HG03196 (cell line): Measurements from ENCODE around the gene RPS2.

ENCODE experiments used
- ATAC-seq: cut with Tn5 transposase; IDR thresholded peaks from one replicate; pipeline ENCODE4 v1.9.1; 2021; ENCODE audit not compliant: unreplicated experiment

The RPS2 gene

DNA sequence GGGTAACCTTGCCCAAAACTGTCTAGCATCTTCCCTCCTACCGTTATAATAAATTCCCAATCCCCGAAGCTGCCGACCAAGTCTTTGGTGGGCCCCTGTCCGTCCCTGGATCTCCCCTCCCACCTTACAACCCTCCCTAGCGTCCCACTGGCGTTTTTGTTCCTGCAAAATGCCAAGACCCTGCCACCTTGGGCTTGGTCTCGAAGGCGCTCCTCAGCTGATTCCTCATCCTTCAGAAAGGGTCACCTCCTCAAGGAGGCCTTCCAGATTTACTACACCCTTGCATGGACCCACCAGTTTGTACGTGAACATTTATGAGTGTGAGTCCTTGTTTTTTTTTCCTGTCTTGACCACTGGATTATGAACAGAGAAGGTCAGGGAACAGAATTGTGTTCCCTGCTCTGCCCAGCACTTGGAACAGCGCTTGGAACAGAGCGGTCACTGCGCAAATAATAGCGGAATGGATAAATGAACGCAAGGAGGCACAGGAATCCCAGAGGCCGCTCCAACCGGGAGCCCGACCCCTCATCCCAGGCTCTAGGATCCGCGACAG, 18.4 kb upstream of the RPS2 start:
- ATAC-seq = no peak

DNA sequence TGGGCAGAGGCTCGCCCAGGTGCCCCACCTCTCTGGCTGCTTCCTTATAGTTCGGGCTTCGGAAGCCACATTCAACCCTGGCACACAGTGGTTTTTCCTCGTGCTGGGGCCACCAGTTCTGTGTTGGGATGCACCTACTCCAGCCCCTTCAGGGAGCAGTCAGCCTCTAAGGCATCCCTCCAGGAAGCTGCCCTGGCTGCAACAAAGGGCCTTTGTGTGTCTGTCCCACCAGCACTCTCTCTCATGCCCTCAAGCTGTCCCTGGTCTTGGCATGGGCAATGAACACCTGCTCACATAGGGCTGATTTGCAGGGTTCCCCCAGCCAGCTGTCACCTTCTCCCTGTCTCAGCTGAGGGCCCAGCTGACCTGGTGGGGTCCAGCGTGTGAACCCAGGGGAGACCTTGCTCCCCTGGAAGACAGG, 17.4 kb upstream of the RPS2 start:
- no peak for ATAC-seq

DNA sequence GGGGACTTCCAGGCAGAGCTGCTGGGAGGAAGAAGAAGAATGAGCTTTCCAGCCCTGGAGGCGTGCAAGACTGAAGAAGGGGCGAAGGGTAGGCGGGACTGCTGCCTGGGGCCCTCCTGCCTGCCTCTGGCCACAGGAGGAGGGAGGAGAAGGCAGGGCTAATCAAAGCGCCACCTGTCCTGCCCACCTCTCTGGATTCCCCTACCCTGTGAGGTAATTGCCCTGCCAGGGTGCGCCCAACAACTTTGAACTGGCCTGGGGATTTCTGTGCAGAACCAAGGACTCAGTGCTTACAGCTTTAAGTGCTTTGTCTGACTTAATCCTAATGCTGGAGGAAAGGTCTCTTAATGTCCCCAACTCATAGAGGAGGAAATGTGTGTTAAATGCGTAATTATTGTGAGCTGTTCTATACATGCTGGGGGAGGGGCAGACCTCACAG, 16.8 kb upstream of the RPS2 start, which contains the start of gene NOXO1:
TSS of gene NOXO1 (minus strand) at position 72 of the 439 bp plus-strand sequence. CDS start 290 bp downstream, outside the sequence.
- no peak for ATAC-seq

DNA sequence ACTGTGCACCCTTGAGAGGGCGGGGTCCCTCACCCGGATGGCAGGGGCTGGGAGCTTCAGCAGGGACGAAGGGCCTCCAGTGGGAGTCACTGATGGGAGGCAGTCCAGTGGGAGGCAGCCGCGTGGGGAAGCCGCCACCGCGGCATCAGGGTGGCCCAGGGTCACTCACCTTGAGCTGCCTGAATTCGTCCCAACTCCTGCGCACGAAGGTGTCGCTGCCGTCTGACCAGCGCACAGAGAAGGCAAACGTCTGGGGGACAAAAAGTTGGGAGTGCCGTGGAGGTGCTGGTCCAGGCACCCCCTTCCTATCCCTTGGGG, 16.1 kb upstream of the RPS2 start:
- ATAC-seq = no peak

DNA sequence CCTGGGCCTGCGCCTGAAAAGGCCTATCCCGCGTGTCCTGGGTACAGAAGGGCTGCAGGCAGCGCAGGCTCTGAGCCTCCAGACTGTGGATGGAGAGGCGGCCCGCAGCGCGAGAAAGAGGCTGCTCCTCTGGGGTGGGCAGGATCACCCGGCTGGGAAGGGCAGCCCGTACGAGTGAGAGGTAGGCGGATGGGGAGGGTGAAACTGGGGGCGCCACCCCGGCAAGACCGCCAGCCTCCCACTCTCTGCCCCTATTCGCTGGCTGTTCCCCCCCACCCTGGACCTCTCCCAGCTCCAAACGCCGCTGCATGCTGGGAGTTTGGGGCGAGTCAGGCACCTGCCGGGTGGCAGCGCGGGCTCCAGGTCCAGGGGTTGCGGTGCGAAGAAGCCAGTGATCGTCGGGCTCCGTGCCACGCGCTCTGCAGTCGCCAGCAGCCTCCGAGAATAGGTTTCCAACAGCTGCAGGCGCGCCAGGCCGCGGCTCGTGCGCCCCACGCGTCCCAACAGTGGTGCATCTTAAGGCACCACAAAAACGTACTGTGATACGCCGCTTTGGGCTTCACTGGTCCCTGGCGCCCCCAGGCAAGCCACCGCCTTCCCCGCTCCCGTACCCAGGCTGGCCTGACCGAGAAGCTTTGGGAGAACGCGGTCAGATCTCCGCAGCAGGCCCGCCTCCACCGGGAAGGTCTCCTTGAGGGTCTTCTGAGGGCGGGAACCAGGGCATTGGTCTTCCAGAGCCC, 15.6 kb upstream of the RPS2 start:
- no peak for ATAC-seq

DNA sequence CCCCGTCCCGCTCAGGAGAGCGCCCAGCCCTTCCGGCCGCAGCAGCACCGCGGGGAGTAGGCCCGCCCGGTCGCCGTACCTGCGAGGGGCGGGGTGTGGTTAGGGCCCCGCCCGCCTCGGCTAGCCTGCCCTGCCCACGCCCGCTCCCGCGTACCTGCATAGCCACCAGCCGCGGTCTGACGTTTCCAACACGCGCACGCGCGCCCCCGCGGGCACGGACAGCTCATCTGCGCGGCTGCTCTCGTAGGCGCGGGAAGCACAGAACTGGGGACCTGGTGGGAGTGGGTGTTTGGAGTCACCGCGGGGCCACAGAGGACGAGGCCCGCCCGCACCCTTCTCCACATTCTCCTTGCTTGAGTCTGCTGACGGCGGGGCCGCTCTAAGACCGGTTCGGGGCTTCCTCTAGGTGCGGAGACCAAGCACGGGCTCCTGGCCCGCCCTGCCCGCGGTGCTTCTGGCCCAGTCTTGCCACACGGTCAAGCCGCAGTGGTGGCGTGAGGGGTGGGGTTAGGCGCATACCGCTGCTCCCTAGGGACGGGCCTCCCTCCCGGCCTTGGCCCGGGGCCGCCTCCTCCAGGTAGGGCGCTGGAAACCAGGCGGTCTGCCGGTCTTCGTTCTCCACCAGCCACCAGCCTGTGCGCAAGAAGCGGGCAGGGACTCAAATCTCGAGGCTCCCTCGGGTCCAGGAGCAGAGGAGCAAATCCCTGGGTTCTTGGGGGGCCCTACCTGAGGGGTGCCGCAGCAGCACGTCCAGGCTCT, 14.8 kb upstream of the RPS2 start:
- no peak for ATAC-seq

DNA sequence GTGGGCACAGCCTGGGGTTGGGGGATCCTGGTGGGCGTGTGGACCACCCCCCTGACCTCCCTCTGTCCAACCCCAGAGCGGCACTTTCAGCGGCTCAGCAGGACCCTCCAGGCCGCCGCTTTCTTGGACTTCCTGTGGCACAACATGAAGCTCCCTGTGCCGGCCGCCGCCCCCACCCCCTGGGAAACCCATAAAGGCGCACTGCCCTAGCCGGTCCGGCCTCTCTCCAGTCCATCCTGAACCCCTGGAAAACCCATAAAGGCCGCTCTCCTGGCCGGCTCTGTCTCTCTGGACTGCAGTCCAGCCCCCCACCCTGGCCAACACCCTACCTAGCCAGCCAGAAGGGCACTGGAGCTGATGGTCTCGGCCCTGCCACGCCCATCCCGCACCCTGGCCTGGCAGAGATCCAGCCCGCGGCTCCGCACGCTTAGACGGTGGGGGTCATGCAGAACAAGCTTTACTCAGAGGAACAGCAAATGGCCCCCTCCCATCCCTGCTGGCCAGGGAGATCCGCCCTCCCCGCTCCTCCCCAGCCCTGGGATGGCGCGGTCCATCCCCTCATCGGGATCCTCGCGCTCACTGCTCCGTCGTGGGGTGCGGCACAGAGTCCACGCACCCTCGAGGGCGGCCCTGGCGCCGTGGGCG, 14.0 kb upstream of the RPS2 start:
- ATAC-seq = no peak

DNA sequence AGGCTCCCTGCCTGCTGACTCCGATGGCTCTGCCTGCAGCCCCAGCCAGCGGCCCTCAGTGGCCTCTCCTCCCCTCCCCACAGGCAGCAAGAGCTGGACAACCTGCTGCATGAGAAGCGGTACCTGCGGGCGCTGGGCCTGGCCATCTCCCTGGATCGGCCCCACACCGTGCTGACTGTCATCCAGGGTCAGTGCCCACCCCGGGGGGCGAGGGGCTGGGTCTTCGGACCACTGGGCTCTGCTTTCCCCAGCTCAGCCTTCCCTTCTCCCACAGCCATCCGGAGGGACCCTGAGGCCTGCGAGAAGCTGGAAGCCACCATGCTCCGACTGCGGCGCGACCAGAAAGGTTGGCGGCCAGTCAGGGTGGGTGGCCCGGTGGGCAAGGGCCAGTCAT, 13.2 kb upstream of the RPS2 start:
- no peak for ATAC-seq

DNA sequence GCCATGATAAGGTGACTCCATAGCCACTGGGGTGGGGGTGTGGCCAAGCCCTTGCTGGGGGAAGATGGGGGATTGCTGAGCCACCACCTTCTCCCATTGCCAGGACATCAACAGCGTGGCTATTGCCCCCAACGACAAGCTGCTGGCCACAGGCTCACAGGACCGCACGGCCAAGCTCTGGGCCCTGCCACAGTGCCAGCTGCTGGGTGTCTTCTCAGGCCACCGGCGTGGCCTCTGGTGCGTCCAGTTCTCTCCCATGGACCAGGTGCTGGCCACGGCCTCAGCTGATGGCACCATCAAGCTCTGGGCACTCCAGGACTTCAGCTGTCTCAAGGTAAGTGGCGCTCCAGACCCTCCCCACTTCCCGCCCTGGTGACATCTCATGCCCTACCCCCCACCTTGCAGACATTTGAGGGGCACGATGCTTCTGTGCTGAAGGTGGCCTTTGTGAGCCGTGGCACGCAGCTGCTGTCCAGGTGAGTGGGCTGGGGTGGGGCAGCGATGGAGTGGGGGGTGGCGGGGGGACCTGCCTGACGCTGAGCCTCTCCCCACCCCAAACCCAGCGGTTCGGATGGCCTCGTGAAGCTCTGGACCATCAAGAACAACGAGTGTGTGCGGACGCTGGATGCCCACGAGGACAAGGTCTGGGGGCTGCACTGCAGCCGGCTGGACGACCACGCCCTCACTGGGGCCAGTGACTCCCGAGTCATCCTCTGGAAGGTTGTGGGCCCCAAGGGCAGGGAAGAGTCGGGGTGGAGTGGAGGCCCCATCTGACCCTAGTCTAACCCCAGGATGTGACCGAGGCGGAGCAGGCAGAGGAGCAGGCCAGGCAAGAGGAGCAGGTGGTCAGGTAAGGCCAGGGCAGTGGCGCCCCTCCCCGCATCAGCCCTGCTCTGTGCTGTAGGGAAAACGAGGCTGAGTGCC, 12.6 kb upstream of the RPS2 start:
- ATAC-seq = no peak

DNA sequence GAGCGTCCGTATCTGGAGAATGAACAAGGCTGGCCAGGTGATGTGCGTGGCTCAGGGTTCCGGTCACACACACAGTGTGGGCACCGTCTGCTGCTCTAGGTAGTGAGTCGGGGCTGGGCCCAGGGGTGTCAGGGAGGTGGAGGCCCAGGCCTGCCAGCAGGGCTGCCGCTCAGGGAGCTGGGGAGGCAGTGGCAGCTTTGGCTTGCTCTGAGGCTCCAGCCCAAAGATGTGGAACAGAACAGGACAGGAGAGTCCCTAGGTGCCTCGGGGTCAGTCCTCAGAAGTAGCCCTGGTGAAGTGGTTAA, 11.5 kb upstream of the RPS2 start:
- no peak for ATAC-seq

DNA sequence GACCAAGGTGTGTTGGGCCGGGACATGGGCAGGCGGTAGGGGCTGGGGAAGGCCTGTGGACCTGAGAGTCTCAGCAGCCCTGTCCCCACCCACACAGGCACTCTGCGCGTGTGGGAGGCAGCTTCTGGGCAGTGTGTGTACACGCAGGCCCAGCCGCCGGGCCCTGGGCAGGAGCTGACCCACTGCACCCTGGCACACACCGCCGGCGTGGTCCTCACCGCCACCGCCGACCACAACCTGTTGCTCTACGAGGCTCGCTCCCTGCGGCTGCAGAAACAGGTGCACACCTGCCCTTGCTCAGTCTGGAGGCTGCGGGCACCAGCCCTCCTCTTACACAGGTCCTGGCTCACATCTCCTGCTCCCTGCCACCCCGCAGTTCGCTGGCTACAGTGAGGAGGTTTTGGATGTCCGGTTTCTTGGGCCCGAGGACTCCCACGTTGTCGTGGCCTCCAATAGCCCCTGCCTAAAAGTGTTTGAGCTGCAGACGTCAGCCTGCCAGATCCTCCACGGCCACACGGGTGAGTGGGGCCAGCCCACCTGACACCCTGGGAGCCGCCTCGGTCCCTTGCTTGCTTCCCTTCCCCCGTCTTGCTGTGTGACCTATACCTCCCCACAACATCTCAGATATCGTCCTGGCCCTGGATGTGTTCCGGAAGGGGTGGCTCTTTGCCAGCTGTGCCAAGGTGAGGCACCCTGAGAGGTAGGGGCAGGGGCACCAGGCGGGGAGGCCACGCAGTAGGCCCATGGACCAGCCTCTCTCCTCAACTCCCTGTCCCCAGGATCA, 11.0 kb upstream of the RPS2 start:
- no peak for ATAC-seq

DNA sequence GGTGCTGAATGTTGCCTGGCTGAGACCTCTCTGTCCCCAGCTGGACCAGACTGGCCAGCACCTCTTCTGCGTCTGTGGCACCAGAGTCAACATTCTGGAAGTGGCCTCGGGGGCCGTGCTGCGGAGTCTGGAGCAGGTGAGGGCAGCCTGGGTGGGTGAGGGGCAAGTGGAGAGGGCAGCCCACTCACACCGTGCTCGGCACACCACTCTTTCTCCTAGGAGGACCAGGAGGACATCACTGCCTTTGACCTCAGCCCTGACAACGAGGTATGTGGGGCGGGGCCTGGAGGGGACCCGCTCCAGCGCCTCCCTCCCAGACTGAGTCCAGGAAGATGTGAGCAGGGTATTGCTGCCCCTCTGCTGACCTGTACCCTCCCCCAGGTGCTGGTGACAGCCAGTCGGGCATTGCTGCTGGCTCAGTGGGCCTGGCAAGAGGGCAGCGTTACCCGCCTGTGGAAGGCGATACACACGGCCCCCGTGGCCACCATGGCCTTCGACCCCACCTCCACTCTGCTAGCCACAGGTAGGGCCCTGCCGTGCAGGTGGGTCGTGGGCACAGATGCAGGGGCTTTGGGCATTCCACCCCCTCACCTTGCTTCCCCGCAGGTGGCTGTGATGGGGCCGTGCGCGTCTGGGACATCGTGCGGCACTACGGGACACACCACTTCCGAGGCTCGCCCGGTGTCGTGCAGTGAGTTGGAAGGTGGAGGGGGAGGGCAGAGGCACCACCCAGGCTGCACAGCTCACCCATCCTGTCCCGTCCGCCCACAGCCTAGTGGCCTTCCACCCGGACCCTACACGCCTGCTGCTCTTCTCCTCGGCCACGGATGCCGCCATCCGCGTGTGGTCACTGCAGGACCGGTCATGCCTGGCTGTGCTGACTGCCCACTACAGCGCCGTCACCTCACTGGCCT, 9.8 kb upstream of the RPS2 start:
- ATAC-seq = no peak

DNA sequence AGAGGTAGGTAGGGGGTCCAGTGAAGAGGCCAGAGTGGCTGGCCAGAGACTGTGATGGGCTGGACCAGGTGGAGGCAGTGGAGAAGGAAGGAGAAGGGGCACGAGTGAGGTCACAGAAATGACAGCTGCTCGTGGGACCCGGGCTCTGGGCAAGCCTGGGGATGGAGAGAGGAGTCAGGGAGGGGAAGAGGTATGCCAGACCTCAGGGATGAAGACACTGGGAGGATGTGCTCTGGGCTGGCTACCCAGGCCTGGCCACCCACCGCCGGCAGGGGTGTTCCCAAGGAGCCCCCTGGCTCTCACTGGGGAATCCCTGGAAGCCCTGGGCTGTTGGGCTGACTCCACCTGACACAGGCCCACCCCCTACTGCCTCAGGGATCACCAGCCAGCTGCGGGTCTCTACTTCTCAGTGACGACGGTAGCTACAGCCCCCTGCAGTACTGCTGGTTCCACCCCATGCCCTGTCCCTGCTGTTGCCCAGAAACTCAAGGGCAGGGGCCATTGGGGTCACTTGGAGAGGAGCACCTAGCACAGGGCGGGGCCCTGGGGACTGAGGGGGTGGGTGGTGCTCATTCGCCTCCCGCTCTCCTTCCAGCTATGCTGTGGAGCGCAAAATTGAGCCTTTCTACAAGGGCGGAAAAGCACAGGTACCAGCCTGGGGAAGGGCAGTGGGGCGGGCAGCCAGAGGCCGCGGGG, 9.0 kb upstream of the RPS2 start:
- no peak for ATAC-seq

DNA sequence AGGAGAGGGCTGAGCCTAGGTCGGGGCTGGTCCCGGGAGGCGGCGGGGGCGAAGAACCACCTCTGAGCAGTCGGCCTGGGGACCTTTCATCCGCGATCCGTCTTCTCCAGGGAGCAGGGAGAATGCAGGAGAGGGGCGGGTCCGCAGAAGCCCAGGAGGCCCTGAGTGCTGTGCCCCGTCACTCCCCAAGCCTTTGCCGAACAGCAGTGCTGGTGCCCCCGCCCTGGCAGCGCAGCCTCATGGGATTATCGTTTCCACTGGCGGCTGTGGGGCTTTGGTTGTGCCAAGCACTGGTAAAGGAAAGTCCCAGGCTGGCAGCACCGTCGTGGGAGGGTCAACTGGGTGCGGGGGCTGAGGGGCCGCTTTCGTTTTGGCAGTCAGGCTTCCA, 7.9 kb upstream of the RPS2 start:
- no peak for ATAC-seq

DNA sequence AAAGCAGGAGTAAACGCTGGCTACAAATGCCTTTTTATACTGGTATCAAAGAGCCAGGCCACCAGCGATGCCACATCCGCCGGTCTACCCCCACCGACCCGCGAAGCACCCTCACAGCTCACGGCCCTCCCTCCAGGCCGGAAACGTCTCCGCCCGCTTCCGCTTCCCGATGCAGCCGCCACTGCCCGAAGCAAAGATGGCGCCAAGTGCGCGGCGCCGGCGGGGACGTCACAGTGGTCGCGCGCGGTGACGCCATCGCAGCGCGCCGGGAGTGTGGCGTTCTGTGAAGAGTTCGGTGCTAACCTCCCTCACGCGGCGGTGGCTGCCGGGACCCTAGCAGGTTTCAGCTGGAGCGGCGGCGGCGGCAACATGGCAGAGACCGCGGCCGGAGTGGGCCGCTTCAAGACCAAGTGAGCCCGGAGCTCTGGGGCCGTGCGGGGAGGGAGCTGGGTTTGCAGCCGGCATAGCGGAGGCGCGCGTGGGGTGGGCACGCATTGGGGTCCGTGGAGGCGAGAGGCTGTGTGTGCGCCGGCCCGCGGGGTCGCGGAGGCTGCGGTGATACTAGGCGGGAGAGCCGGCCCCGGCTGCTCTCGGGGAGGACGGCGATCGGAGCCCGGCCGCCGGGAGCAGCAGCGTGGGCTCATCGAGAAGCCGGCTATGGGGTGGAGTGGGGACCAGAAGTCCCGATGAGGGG, 7.3 kb upstream of the RPS2 start, which contains the start of gene TBL3:
TSS of gene TBL3 (plus strand) at position 258 of the 694 bp plus-strand sequence. CDS start at position 370, 112 bp downstream.
- ATAC-seq = peak; percentile 64

DNA sequence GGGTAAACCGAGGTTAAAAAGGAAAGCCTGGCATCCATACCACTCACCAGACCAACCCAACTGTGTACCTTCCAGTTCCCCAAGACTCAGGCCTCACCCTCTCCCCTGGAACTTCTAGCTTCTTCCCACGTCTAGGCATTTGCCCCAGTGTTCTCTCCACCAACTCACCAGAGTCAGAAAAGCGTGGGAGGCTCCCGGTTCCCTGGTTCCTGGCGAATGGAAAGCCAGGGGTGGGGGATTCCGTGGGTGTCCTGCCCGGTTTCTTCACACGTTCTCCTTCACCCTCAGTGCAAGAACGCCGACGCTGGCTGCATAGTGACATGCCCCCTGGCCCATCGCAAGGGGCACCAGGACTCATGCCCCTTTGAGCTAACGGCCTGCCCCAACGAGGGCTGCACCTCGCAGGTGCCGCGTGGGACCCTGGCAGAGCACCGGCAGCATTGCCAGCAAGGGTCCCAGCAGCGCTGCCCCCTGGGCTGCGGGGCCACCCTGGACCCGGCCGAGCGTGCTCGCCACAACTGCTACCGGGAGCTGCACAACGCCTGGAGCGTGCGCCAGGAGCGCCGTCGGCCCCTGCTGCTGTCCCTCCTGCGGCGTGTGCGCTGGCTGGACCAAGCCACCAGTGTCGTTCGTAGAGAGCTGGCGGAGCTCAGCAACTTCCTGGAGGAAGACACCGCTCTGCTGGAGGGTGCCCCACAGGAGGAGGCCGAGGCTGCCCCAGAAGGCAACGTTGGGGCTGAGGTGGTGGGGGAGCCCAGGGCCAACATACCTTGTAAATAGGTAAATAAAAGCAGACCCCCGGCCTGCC, 3.7 kb upstream of the RPS2 start:
- ATAC-seq = no peak

DNA sequence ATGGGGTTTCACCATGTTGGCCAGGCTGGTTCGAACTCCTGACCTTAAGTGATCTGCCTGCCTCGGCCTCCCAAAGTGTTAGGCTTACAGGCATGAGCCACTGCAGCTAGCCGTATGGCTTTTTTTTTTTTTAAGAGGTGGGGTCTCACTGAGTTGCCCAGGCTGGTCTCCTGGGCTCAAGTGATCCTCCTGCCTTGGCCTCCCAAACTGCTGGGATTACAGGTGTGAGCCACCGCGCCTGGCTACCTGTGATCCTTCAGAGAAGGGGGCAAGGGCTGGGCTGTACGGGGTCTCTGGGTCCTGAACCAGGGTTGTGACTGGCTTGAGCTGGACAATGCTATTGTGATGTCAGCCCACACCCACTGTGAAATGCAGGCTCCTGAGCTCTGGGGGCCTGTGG, 1.8 kb upstream of the RPS2 start, which contains the start of gene RNF151:
TSS of gene RNF151 (plus strand) at position 397 of the 400 bp plus-strand sequence. CDS start 26 bp downstream, outside the sequence.
- ATAC-seq = no peak
